ENCODE data around the gene TAS2R20.
"Not testable (repeated sequence)": the region's sequence is repeated elsewhere in the genome, so short reads cannot be mapped to it uniquely, and the experiment has no call there.

TAS2R20 gene

GRCh38 chr12:10998204-10998603 lies at the start of gene TAS2R20:
TAS2R20 (minus strand) TSS chr12:10998304; CDS start chr12:10997875, 429 bp downstream.
- no peak for DNase-seq

GRCh38 chr12:11041366-11041765 lies 43.3 kb upstream of the TAS2R20 start:
- not testable (repeated sequence) for DNase-seq

- DNase-seq, result no peak
Observed at GRCh38 chr12:11040162-11040561, 42.1 kb upstream of the TAS2R20 start.

- DNase-seq, result no peak
Observed at GRCh38 chr12:11039171-11039570, 41.1 kb upstream of the TAS2R20 start.

GRCh38 chr12:11033959-11034358 lies 35.9 kb upstream of the TAS2R20 start:
- not testable (repeated sequence) for DNase-seq

- DNase-seq, result no peak
Observed at GRCh38 chr12:11031307-11031706, 33.2 kb upstream of the TAS2R20 start, which contains the start of gene TAS2R31. TAS2R31 (minus strand) TSS chr12:11031407; CDS start chr12:11031335, 72 bp downstream.

- DNase-seq, result no peak
Observed at GRCh38 chr12:11026118-11026517, 28.0 kb upstream of the TAS2R20 start.

GRCh38 chr12:11023387-11023786 lies 25.3 kb upstream of the TAS2R20 start:
- no peak for DNase-seq

GRCh38 chr12:11022520-11022919 lies 24.4 kb upstream of the TAS2R20 start, which contains the start of gene TAS2R19:
TAS2R19 (minus strand) TSS chr12:11022620; CDS start chr12:11022571, 49 bp downstream.
- no peak for DNase-seq

- DNase-seq, result no peak
Observed at GRCh38 chr12:11016937-11017336, 18.8 kb upstream of the TAS2R20 start.

GRCh38 chr12:11015775-11016430 lies 17.8 kb upstream of the TAS2R20 start:
- no peak for DNase-seq

GRCh38 chr12:11014234-11014633 lies 16.1 kb upstream of the TAS2R20 start:
- DNase-seq, result no peak

- DNase-seq, result no peak
Observed at GRCh38 chr12:11007608-11008007, 9.5 kb upstream of the TAS2R20 start.

GRCh38 chr12:10994307-10994706 lies 3.8 kb downstream of the TAS2R20 start:
- no peak for DNase-seq

- DNase-seq, result no peak
Observed at GRCh38 chr12:10989107-10989506, 9.0 kb downstream of the TAS2R20 start.

- no peak for DNase-seq
Observed at GRCh38 chr12:10986812-10987211, 11.3 kb downstream of the TAS2R20 start, which contains the start of gene TAS2R50. TAS2R50 (minus strand) TSS chr12:10986912; CDS start chr12:10986860, 52 bp downstream.

GRCh38 chr12:10982244-10982643 lies 15.9 kb downstream of the TAS2R20 start:
- DNase-seq, result no peak

- DNase-seq, result no peak
Observed at GRCh38 chr12:10974965-10975364, 23.1 kb downstream of the TAS2R20 start.

- no peak for DNase-seq
Observed at GRCh38 chr12:10968765-10969456, 29.2 kb downstream of the TAS2R20 start.

- DNase-seq, result no peak
Observed at GRCh38 chr12:10967409-10967808, 30.7 kb downstream of the TAS2R20 start.

- no peak for DNase-seq
Observed at GRCh38 chr12:10966314-10966713, 31.8 kb downstream of the TAS2R20 start.

- DNase-seq, result no peak
Observed at GRCh38 chr12:10965476-10965875, 32.6 kb downstream of the TAS2R20 start.

- no peak for DNase-seq
Observed at GRCh38 chr12:10960211-10960610, 37.9 kb downstream of the TAS2R20 start.

GRCh38 chr12:10959804-10960203 lies 38.3 kb downstream of the TAS2R20 start:
- no peak for DNase-seq
